Loucy (cell line): Measurements from ENCODE around the gene MLST8.

Experiments
- CTCF ChIP-seq: fragments of 200-600 bp; sonication (generic); conservative IDR thresholded peaks from 2 replicates; pipeline ENCODE4 v1.5.1; 2014; ENCODE audit warnings: mild to moderate bottlenecking, antibody characterized with exemption, low read length
- EZH2phosphoT487 ChIP-seq: fragments of 200-600 bp; IDR thresholded peaks from 2 replicates; pipeline ENCODE4 v1.6.1; 2018; ENCODE audit warnings: antibody characterized with exemption, mild to moderate bottlenecking, moderate library complexity, borderline replicate concordance

GRCh38 chr16:2226918-2227317 lies 21.7 kb downstream of the MLST8 start:
- no peak for TF ChIP-seq CTCF
- no peak for TF ChIP-seq EZH2phosphoT487
